ENCODE measurements around the gene EHBP1. TPM values are rescaled to one million over a fixed set of nuclear protein-coding genes. Genes with fewer than 3 reads are reported as not detected.
A peak's percentile ranks its signal among the peaks of the same experiment; 100 is the strongest.

EHBP1 gene
- total RNA-seq, 1 donor from 2014 or later, result 46.5 TPM

- no peak overlapping the region for H3K27ac Mint-ChIP-seq (ENCODE audit: unreplicated experiment)
- DNase-seq (ENCODE audit: extremely low spot score, unreplicated experiment), result no peak
- H3K4me3 Mint-ChIP-seq (ENCODE audit: unreplicated experiment), result no peak overlapping the region
- no peak for TF ChIP-seq CTCF (IDR thresholded peaks at IDR 0.05)
- H3K9me3 Mint-ChIP-seq (ENCODE audit: unreplicated experiment), result no peaks in the 10 kb centered on the region
- H3K36me3 Mint-ChIP-seq (ENCODE audit: unreplicated experiment), result no peaks in the 10 kb centered on the region
- H3K27me3 Mint-ChIP-seq (ENCODE audit: unreplicated experiment), result no peaks in the 10 kb centered on the region
- H3K4me1 Mint-ChIP-seq (ENCODE audit: unreplicated experiment), result peaks cover 61% of the 10 kb centered on the region
Observed at GRCh38 chr2:62741127-62741526, 35.6 kb downstream of the EHBP1 start.

DNA sequence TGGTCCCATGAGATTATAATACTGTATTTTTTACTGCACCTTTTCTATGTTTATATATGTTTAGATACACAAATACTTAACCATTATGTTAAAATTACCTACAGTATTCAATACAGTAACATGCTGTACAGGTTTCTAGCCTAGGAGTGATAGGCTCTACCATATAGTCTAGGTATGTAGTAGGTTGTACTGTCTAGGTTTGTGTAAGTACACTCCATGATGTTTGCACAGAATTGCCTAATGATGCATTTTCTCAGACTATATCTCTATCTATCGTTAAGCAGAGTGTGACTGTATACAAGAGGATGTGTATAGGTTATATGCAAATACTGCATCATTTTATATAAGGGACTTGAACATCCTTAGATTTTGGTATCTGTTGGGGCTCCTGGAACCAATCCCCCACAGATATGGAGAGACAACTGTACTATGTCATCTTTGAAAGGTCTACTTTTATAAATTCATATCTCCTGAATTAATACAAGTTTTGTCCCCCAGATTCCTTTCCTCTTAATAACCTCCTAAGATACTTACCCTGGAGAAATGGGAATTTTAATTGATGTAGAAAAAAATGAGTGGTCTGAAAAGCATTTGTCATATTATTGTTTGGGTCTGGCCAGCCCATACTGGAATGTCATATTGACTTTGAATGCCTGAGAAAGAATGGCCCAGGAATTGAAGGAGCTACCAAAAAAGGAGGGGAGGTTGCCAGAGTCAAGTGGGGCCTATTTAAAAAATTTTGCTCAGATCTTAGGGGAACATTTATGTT lies 36.6 kb downstream of the EHBP1 start:
- H3K9me3 Mint-ChIP-seq (ENCODE audit: unreplicated experiment), result no peaks in the 10 kb centered on the region
- peaks cover 55% of the 10 kb centered on the region for H3K4me1 Mint-ChIP-seq (ENCODE audit: unreplicated experiment)
- TF ChIP-seq CTCF (IDR thresholded peaks at IDR 0.05), result no peak
- H3K27me3 Mint-ChIP-seq (ENCODE audit: unreplicated experiment), result no peaks in the 10 kb centered on the region
- H3K36me3 Mint-ChIP-seq (ENCODE audit: unreplicated experiment), result no peaks in the 10 kb centered on the region
- no peak for DNase-seq (ENCODE audit: extremely low spot score, unreplicated experiment)
- no peak overlapping the region for H3K4me3 Mint-ChIP-seq (ENCODE audit: unreplicated experiment)
- H3K27ac Mint-ChIP-seq (ENCODE audit: unreplicated experiment), result peak overlapping the region; percentile 20

DNA sequence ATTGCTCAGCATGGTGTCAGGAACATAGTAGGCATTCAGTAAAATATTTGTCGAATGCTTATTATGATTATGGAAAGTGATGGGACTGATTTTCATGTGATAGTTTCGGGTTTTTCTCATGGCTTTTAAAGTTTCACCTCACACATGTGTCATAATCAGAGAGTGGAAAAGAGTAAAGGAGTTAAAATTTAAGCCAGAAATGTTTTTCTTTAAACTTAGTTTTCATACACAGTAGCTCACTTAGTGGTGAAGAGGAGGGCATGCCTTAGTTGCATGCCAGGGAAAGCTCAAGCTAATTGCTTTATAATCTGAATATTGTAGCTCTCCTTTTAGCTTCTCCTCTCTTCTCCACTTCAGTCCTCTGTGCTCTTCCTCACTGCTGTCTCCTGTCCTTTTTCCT lies 38.0 kb downstream of the EHBP1 start:
- no peak overlapping the region for H3K4me3 Mint-ChIP-seq (ENCODE audit: unreplicated experiment)
- no peaks in the 10 kb centered on the region for H3K27me3 Mint-ChIP-seq (ENCODE audit: unreplicated experiment)
- no peak for DNase-seq (ENCODE audit: extremely low spot score, unreplicated experiment)
- no peak for TF ChIP-seq CTCF (IDR thresholded peaks at IDR 0.05)
- peaks cover 3% of the 10 kb centered on the region for H3K36me3 Mint-ChIP-seq (ENCODE audit: unreplicated experiment)
- no peaks in the 10 kb centered on the region for H3K9me3 Mint-ChIP-seq (ENCODE audit: unreplicated experiment)
- peaks cover 46% of the 10 kb centered on the region for H3K4me1 Mint-ChIP-seq (ENCODE audit: unreplicated experiment)
- no peak overlapping the region for H3K27ac Mint-ChIP-seq (ENCODE audit: unreplicated experiment)

GRCh38 chr2:62744603-62745002 lies 39.1 kb downstream of the EHBP1 start:
- Mint-ChIP-seq H3K27ac (ENCODE audit: unreplicated experiment) (no peak overlapping the region), H3K27me3 (ENCODE audit: unreplicated experiment) (no peaks in the 10 kb centered on the region), H3K36me3 (ENCODE audit: unreplicated experiment) (peaks cover 6% of the 10 kb centered on the region), H3K9me3 (ENCODE audit: unreplicated experiment) (no peaks in the 10 kb centered on the region), H3K4me1 (ENCODE audit: unreplicated experiment) (peaks cover 35% of the 10 kb centered on the region), H3K4me3 (ENCODE audit: unreplicated experiment) (no peak overlapping the region)
- no peak for TF ChIP-seq CTCF (IDR thresholded peaks at IDR 0.05)
- DNase-seq (ENCODE audit: extremely low spot score, unreplicated experiment), result no peak

GRCh38 chr2:62745891-62746481 lies 40.5 kb downstream of the EHBP1 start:
- peaks cover 26% of the 10 kb centered on the region for H3K4me1 Mint-ChIP-seq (ENCODE audit: unreplicated experiment)
- no peak for DNase-seq (ENCODE audit: extremely low spot score, unreplicated experiment)
- H3K4me3 Mint-ChIP-seq (ENCODE audit: unreplicated experiment), result no peak overlapping the region
- peaks cover 16% of the 10 kb centered on the region for H3K36me3 Mint-ChIP-seq (ENCODE audit: unreplicated experiment)
- no peaks in the 10 kb centered on the region for H3K9me3 Mint-ChIP-seq (ENCODE audit: unreplicated experiment)
- no peak for TF ChIP-seq CTCF (IDR thresholded peaks at IDR 0.05)
- H3K27me3 Mint-ChIP-seq (ENCODE audit: unreplicated experiment), result no peaks in the 10 kb centered on the region
- H3K27ac Mint-ChIP-seq (ENCODE audit: unreplicated experiment), result no peak overlapping the region

Data from osteocyte (in vitro differentiated cells).